Mesodermal cell (in vitro differentiated cells): Measurements from ENCODE around the gene MSRB1.

Experiments used
- H3K27ac ChIP-seq: 2 replicates; pipeline ENCODE4 v1.7.0; 2013; ENCODE audit warnings: mild to moderate bottlenecking, low read depth, low read length, moderate library complexity; ENCODE audit not compliant: severe bottlenecking
- H3K36me3 ChIP-seq: 2 replicates; pipeline ENCODE4 v1.7.1; 2013; ENCODE audit warnings: mild to moderate bottlenecking, low read length, moderate library complexity; ENCODE audit not compliant: control insufficient read depth, insufficient read depth
- H3K4me1 ChIP-seq: one replicate; pipeline ENCODE4 v1.7.1; 2013; ENCODE audit warnings: mild to moderate bottlenecking, low read length; ENCODE audit not compliant: insufficient read depth, control insufficient read depth, poor library complexity, severe bottlenecking
- H3K4me3 ChIP-seq: 2 replicates; pipeline ENCODE4 v1.7.0; 2013; ENCODE audit warnings: low read length, control low read depth, mild to moderate bottlenecking; ENCODE audit not compliant: insufficient read depth, poor library complexity, severe bottlenecking; ENCODE audit errors: extremely low read depth
- H3K9me3 ChIP-seq: 2 replicates; pipeline ENCODE4 v1.7.1; 2013; ENCODE audit warnings: mild to moderate bottlenecking, low read length, moderate library complexity; ENCODE audit not compliant: control insufficient read depth
- WGBS, 2 experiments: methylation state at CpG; one replicate each; pipeline ENCODE4 v1.1.5; 2013; ENCODE audit warnings: missing lambda C conversion rate in 2 of 2; ENCODE audit not compliant: insufficient coverage in 2 of 2; 5-methylcytosine and 5-hydroxymethylcytosine counted together

MSRB1 gene

DNA sequence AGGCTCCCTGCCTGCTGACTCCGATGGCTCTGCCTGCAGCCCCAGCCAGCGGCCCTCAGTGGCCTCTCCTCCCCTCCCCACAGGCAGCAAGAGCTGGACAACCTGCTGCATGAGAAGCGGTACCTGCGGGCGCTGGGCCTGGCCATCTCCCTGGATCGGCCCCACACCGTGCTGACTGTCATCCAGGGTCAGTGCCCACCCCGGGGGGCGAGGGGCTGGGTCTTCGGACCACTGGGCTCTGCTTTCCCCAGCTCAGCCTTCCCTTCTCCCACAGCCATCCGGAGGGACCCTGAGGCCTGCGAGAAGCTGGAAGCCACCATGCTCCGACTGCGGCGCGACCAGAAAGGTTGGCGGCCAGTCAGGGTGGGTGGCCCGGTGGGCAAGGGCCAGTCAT, 34.9 kb upstream of the MSRB1 start:
- H3K36me3 ChIP-seq = peaks cover 50% of the 10 kb centered on the region

DNA sequence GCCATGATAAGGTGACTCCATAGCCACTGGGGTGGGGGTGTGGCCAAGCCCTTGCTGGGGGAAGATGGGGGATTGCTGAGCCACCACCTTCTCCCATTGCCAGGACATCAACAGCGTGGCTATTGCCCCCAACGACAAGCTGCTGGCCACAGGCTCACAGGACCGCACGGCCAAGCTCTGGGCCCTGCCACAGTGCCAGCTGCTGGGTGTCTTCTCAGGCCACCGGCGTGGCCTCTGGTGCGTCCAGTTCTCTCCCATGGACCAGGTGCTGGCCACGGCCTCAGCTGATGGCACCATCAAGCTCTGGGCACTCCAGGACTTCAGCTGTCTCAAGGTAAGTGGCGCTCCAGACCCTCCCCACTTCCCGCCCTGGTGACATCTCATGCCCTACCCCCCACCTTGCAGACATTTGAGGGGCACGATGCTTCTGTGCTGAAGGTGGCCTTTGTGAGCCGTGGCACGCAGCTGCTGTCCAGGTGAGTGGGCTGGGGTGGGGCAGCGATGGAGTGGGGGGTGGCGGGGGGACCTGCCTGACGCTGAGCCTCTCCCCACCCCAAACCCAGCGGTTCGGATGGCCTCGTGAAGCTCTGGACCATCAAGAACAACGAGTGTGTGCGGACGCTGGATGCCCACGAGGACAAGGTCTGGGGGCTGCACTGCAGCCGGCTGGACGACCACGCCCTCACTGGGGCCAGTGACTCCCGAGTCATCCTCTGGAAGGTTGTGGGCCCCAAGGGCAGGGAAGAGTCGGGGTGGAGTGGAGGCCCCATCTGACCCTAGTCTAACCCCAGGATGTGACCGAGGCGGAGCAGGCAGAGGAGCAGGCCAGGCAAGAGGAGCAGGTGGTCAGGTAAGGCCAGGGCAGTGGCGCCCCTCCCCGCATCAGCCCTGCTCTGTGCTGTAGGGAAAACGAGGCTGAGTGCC, 34.2 kb upstream of the MSRB1 start:
- 97 to 98% methylated on average over 30 to 33 of the region's 33 CpGs for WGBS, 2 experiments
- Histone ChIP-seq H3K4me1 (peaks cover 14% of the 10 kb centered on the region), H3K4me3 (no peak overlapping the region), H3K27ac (no peak overlapping the region), H3K9me3 (no peaks in the 10 kb centered on the region), H3K36me3 (peaks cover 50% of the 10 kb centered on the region)

More for the DNA sequence above, 34.9 kb upstream of the MSRB1 start:
- Histone ChIP-seq H3K4me1 (peaks cover 14% of the 10 kb centered on the region), H3K4me3 (no peak overlapping the region), H3K27ac (no peak overlapping the region), H3K9me3 (no peaks in the 10 kb centered on the region)
- WGBS, 2 experiments = 95 to 96% methylated on average over 13 of the region's 18 CpGs

DNA sequence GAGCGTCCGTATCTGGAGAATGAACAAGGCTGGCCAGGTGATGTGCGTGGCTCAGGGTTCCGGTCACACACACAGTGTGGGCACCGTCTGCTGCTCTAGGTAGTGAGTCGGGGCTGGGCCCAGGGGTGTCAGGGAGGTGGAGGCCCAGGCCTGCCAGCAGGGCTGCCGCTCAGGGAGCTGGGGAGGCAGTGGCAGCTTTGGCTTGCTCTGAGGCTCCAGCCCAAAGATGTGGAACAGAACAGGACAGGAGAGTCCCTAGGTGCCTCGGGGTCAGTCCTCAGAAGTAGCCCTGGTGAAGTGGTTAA, 33.2 kb upstream of the MSRB1 start:
- Histone ChIP-seq H3K36me3 (peaks cover 50% of the 10 kb centered on the region), H3K4me3 (no peak overlapping the region), H3K27ac (no peak overlapping the region), H3K4me1 (peaks cover 14% of the 10 kb centered on the region), H3K9me3 (no peaks in the 10 kb centered on the region)
- WGBS, 2 experiments = 97 to 98% methylated on average over 6 to 7 of the region's 8 CpGs

DNA sequence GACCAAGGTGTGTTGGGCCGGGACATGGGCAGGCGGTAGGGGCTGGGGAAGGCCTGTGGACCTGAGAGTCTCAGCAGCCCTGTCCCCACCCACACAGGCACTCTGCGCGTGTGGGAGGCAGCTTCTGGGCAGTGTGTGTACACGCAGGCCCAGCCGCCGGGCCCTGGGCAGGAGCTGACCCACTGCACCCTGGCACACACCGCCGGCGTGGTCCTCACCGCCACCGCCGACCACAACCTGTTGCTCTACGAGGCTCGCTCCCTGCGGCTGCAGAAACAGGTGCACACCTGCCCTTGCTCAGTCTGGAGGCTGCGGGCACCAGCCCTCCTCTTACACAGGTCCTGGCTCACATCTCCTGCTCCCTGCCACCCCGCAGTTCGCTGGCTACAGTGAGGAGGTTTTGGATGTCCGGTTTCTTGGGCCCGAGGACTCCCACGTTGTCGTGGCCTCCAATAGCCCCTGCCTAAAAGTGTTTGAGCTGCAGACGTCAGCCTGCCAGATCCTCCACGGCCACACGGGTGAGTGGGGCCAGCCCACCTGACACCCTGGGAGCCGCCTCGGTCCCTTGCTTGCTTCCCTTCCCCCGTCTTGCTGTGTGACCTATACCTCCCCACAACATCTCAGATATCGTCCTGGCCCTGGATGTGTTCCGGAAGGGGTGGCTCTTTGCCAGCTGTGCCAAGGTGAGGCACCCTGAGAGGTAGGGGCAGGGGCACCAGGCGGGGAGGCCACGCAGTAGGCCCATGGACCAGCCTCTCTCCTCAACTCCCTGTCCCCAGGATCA, 32.6 kb upstream of the MSRB1 start:
- Histone ChIP-seq H3K27ac (no peak overlapping the region), H3K4me3 (no peak overlapping the region), H3K9me3 (no peaks in the 10 kb centered on the region), H3K4me1 (peaks cover 14% of the 10 kb centered on the region), H3K36me3 (peaks cover 50% of the 10 kb centered on the region)
- 97% methylated on average over 27 to 30 of the region's 33 CpGs for WGBS, 2 experiments

DNA sequence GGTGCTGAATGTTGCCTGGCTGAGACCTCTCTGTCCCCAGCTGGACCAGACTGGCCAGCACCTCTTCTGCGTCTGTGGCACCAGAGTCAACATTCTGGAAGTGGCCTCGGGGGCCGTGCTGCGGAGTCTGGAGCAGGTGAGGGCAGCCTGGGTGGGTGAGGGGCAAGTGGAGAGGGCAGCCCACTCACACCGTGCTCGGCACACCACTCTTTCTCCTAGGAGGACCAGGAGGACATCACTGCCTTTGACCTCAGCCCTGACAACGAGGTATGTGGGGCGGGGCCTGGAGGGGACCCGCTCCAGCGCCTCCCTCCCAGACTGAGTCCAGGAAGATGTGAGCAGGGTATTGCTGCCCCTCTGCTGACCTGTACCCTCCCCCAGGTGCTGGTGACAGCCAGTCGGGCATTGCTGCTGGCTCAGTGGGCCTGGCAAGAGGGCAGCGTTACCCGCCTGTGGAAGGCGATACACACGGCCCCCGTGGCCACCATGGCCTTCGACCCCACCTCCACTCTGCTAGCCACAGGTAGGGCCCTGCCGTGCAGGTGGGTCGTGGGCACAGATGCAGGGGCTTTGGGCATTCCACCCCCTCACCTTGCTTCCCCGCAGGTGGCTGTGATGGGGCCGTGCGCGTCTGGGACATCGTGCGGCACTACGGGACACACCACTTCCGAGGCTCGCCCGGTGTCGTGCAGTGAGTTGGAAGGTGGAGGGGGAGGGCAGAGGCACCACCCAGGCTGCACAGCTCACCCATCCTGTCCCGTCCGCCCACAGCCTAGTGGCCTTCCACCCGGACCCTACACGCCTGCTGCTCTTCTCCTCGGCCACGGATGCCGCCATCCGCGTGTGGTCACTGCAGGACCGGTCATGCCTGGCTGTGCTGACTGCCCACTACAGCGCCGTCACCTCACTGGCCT, 31.4 kb upstream of the MSRB1 start:
- H3K9me3 ChIP-seq = no peaks in the 10 kb centered on the region
- no peak overlapping the region for H3K27ac ChIP-seq
- 97% methylated on average over 32 to 33 of the region's 42 CpGs for WGBS, 2 experiments
- peaks cover 10% of the 10 kb centered on the region for H3K4me1 ChIP-seq
- H3K36me3 ChIP-seq = peaks cover 50% of the 10 kb centered on the region
- H3K4me3 ChIP-seq = no peak overlapping the region

DNA sequence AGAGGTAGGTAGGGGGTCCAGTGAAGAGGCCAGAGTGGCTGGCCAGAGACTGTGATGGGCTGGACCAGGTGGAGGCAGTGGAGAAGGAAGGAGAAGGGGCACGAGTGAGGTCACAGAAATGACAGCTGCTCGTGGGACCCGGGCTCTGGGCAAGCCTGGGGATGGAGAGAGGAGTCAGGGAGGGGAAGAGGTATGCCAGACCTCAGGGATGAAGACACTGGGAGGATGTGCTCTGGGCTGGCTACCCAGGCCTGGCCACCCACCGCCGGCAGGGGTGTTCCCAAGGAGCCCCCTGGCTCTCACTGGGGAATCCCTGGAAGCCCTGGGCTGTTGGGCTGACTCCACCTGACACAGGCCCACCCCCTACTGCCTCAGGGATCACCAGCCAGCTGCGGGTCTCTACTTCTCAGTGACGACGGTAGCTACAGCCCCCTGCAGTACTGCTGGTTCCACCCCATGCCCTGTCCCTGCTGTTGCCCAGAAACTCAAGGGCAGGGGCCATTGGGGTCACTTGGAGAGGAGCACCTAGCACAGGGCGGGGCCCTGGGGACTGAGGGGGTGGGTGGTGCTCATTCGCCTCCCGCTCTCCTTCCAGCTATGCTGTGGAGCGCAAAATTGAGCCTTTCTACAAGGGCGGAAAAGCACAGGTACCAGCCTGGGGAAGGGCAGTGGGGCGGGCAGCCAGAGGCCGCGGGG, 30.6 kb upstream of the MSRB1 start:
- H3K36me3 ChIP-seq = peaks cover 48% of the 10 kb centered on the region
- WGBS, 2 experiments = 92 to 99% methylated on average over 13 to 14 of the region's 16 CpGs
- no peaks in the 10 kb centered on the region for H3K9me3 ChIP-seq
- H3K27ac ChIP-seq = no peak overlapping the region
- no peak overlapping the region for H3K4me3 ChIP-seq
- H3K4me1 ChIP-seq = peaks cover 8% of the 10 kb centered on the region

DNA sequence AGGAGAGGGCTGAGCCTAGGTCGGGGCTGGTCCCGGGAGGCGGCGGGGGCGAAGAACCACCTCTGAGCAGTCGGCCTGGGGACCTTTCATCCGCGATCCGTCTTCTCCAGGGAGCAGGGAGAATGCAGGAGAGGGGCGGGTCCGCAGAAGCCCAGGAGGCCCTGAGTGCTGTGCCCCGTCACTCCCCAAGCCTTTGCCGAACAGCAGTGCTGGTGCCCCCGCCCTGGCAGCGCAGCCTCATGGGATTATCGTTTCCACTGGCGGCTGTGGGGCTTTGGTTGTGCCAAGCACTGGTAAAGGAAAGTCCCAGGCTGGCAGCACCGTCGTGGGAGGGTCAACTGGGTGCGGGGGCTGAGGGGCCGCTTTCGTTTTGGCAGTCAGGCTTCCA, 29.5 kb upstream of the MSRB1 start:
- Histone ChIP-seq H3K4me1 (peaks cover 8% of the 10 kb centered on the region), H3K4me3 (peak overlapping the region; percentile 100), H3K27ac (no peak overlapping the region), H3K9me3 (no peaks in the 10 kb centered on the region), H3K36me3 (peaks cover 36% of the 10 kb centered on the region)
- 5 to 6% methylated on average over 17 to 18 of the region's 22 CpGs for WGBS, 2 experiments

DNA sequence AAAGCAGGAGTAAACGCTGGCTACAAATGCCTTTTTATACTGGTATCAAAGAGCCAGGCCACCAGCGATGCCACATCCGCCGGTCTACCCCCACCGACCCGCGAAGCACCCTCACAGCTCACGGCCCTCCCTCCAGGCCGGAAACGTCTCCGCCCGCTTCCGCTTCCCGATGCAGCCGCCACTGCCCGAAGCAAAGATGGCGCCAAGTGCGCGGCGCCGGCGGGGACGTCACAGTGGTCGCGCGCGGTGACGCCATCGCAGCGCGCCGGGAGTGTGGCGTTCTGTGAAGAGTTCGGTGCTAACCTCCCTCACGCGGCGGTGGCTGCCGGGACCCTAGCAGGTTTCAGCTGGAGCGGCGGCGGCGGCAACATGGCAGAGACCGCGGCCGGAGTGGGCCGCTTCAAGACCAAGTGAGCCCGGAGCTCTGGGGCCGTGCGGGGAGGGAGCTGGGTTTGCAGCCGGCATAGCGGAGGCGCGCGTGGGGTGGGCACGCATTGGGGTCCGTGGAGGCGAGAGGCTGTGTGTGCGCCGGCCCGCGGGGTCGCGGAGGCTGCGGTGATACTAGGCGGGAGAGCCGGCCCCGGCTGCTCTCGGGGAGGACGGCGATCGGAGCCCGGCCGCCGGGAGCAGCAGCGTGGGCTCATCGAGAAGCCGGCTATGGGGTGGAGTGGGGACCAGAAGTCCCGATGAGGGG, 28.9 kb upstream of the MSRB1 start, which contains the start of gene TBL3:
Gene TBL3, plus strand, starts transcription at position 258 of the 694 bp plus-strand sequence. Its CDS starts 112 bp downstream, at position 370.
- peak within 1 kb of the TSS; percentile 100 for H3K4me3 ChIP-seq
- H3K4me1 ChIP-seq = peaks cover 8% of the 10 kb centered on the region
- peaks cover 31% of the 10 kb centered on the region for H3K36me3 ChIP-seq
- no peaks in the 10 kb centered on the region for H3K9me3 ChIP-seq
- WGBS, 2 experiments = 1% methylated on average over 57 to 74 of the region's 78 CpGs
- H3K27ac ChIP-seq = peak within 1 kb of the TSS; percentile 87

DNA sequence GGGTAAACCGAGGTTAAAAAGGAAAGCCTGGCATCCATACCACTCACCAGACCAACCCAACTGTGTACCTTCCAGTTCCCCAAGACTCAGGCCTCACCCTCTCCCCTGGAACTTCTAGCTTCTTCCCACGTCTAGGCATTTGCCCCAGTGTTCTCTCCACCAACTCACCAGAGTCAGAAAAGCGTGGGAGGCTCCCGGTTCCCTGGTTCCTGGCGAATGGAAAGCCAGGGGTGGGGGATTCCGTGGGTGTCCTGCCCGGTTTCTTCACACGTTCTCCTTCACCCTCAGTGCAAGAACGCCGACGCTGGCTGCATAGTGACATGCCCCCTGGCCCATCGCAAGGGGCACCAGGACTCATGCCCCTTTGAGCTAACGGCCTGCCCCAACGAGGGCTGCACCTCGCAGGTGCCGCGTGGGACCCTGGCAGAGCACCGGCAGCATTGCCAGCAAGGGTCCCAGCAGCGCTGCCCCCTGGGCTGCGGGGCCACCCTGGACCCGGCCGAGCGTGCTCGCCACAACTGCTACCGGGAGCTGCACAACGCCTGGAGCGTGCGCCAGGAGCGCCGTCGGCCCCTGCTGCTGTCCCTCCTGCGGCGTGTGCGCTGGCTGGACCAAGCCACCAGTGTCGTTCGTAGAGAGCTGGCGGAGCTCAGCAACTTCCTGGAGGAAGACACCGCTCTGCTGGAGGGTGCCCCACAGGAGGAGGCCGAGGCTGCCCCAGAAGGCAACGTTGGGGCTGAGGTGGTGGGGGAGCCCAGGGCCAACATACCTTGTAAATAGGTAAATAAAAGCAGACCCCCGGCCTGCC, 25.4 kb upstream of the MSRB1 start:
- Histone ChIP-seq H3K36me3 (peaks cover 8% of the 10 kb centered on the region), H3K27ac (no peak overlapping the region), H3K4me3 (no peak overlapping the region), H3K9me3 (no peaks in the 10 kb centered on the region), H3K4me1 (peaks cover 11% of the 10 kb centered on the region)
- 94 to 96% methylated on average over 38 to 41 of the region's 41 CpGs for WGBS, 2 experiments
